Stomach (tissue), 4 donors: ENCODE results near the gene RRAGD.

Experiments
- POLR2A ChIP-seq, 4 donors: fragments of 450-650 bp; IDR thresholded peaks; one replicate each; pipeline ENCODE4 v1.6.1; 2016; ENCODE audit warnings: antibody characterized with exemption in 4 of 4, control low read depth in 2 of 4, mild to moderate bottlenecking in 1 of 4, moderate library complexity in 1 of 4
- POLR2AphosphoS5 ChIP-seq, 3 donors: sonication (generic); formaldehyde crosslinking; IDR thresholded peaks; one replicate each; pipeline ENCODE4 v1.6.1; 2016; ENCODE audit warnings: antibody characterized with exemption in 3 of 3
- TF ChIP-seq, protein P1 (sequence below), 7 experiments: fragments of 450-650 bp in 4 of 7; fragments of 200-600 bp in 3 of 7; sonication (generic) in 3 of 7; IDR thresholded peaks; one replicate each; pipeline ENCODE4 v1.5.1; 2016 to 2019; ENCODE audit warnings: antibody characterized with exemption in 7 of 7, control low read depth in 2 of 7, mild to moderate bottlenecking in 1 of 7

DNA sequence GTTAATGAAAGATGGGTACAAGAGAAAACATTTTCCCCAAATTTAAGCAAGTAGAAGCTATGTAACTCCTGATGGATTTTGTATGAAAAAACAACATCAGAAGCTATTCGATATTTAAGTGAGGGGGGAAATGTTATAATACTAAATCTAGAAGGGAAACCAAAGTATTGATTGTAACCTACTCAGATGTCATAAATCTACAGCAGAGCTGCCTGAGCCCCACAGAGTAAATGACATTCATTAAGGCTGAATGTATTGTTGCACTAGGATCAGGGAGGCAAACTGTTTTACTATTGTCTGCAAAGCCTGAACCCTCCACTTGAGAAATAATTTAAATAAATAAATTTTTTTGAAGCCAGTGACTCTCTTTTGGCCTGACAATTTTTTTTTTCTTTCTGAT, 40.2 kb upstream of the RRAGD start:
- TF ChIP-seq, protein P1, sequence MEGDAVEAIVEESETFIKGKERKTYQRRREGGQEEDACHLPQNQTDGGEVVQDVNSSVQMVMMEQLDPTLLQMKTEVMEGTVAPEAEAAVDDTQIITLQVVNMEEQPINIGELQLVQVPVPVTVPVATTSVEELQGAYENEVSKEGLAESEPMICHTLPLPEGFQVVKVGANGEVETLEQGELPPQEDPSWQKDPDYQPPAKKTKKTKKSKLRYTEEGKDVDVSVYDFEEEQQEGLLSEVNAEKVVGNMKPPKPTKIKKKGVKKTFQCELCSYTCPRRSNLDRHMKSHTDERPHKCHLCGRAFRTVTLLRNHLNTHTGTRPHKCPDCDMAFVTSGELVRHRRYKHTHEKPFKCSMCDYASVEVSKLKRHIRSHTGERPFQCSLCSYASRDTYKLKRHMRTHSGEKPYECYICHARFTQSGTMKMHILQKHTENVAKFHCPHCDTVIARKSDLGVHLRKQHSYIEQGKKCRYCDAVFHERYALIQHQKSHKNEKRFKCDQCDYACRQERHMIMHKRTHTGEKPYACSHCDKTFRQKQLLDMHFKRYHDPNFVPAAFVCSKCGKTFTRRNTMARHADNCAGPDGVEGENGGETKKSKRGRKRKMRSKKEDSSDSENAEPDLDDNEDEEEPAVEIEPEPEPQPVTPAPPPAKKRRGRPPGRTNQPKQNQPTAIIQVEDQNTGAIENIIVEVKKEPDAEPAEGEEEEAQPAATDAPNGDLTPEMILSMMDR (IDR thresholded peaks at IDR 0.05), result no peak
- TF ChIP-seq POLR2A (IDR thresholded peaks at IDR 0.05), result no peak
- no peak for TF ChIP-seq POLR2AphosphoS5 (IDR thresholded peaks at IDR 0.05)
